Right hindlimb (tissue), 1 donor: ENCODE results near the gene DNAH17.

Experiments used
- DNase-seq: peaks from one replicate; pipeline ENCODE4 v3.0.0-alpha.2; 2018

The DNAH17 gene

DNA sequence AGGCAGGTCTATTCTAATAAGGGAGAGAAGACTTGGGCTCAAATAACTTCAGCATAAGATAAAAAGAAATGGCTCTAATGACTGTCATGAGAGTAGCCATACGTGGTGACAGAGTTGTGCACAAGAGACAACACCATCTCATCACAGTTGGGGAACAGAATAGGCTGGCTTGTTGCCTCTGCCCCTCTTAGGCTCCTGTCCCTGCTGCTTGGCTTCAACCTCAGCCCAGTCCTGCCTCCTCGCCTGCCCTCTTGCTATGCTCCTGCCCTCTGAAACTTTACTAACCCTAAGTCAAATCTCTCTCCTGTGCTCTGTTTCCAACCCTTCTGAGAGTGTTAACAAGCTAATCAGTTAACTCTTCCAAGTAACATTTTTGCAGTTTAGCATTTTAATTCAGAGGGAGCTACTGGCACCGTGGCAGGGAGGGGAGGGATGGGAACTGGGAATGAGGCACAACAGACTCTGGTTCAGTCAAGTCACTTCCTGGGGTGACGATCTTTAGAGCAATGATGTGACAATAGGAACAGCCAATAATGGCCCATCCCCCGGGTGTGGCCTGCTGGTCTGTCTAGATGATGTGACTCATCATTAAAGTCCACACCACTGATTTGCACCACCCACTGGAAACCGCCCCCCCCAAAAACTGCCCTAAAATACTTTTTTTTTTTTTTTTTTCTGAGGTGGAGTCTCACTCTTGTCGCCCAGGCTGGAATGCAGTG is 35.5 kb downstream of the DNAH17 start:
- no peak for DNase-seq

DNA sequence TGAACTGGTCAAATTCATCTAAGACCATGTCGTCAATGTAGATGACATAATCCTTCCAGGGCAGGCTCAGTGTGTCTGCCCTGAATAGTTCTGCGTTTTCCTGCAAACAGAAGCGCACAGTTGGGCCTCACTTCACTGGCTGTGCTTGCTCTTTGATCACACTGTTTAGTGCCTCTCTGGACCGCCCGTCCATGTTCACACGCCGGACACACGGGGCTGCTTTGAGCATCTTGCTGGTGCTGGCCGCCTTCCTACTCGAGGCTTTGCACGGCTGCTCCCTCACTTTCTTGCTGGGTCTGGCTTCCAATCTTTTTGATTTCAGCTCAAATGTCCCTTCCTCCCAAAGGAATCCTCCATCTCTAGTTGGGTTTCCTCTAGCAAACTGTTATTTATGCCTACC is 37.4 kb downstream of the DNAH17 start:
- DNase-seq: no peak

DNA sequence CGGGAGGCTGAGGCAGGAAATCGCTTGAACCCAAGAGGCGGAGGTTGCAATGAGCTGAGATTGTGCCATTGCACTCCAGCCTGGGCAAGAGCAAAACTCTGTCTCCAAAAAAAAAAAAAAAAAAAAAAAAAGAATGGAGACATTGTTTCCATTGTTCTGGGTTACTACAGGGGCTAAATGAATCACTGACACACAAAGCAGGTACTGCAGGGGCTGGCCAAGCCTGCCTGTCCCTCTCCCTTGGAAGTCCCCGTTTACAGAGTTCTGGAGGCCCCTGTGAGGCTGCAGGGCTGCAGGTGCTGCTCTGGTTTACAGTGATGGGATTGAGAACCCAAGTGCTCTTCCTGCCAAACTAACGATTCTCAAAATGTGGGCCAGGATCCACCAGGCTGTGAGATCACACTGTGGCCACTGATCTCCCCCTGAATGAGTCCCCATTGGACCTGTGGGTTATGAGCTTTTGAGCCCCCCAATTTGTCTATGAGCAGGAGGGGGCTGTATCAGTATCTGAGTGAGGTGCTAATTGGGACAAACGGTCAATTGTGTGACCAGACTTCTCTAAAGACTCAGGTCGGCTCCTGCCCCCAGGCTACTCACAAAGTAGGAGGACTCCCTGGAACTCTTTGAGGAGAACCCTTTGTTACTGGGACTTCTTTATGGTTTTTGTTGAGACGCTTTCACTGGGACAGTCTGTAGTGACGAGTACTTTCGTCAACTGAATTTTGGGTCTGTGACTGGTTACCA is 39.0 kb downstream of the DNAH17 start:
- no peak for DNase-seq

DNA sequence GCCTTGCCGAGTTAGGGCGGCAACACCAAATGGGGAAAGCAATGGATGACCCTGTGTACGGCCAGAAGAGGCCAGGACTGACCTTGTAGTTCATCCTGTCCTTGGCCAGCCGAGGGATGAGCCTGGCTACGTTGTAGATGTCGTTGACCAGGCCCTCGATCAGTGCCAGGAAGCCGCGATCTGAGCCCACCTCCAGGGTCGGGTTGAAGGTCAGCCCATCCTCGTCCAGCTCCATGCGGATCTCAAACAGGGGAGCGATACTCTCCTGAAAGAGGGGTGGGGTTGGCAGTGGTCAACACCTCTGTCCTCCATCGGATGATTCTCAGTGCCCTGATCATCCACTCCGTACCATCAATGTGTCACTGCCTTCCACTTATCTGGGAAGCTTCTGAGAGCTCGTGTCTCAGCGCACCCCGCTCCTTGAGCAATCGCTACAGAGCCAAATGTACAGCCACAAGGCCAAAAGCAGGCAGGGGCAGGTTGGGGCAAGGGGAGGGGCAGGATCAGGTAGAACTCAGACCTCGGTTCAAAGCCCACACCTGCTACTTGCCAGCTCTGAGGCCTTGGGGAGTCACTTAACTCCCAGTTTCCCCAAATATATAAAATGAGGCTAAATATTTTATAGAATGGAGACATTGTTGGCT is 39.9 kb downstream of the DNAH17 start:
- peak; percentile 13 for DNase-seq

DNA sequence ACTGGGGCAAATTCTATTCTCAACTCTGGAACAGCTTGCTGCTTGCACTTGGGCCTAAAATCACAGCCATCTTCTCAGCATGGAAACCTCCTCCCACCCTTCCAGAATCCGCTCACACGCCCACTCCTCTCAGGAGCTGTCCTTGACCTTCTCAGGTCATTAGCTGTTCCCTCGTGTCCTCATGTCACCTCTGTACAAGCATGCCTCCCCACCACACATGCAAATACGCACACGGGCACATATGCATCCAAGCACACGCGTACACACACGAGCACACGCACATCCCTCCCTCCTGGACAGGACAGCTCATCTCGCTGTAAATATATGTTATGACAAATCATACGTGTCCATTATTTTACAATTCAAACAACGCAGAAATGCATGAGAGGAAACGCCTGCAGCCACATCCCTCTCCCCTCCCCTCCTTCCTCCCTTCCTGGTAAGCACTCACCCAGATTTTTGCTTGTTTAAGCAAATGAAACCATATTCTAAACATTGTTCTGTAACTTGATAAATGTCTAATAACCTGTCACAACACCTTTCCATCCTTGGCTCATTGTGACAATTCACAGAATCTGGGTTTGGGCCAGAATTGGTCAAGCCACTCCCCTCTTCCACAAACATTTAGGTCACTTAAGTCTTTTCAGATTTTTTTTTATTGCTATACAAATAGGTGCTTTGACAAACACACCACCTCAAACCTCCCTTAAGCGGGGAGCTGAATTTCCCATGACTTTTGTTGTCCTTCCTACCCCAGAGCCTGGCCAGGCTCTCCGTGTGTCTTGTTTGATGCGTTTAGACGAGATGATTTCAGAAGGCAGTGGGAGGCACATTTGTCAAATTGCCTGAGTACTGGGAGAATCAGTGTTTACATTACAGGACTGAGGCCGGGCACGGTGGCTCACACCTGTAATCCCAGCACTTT is 41.7 kb downstream of the DNAH17 start:
- no peak for DNase-seq

DNA sequence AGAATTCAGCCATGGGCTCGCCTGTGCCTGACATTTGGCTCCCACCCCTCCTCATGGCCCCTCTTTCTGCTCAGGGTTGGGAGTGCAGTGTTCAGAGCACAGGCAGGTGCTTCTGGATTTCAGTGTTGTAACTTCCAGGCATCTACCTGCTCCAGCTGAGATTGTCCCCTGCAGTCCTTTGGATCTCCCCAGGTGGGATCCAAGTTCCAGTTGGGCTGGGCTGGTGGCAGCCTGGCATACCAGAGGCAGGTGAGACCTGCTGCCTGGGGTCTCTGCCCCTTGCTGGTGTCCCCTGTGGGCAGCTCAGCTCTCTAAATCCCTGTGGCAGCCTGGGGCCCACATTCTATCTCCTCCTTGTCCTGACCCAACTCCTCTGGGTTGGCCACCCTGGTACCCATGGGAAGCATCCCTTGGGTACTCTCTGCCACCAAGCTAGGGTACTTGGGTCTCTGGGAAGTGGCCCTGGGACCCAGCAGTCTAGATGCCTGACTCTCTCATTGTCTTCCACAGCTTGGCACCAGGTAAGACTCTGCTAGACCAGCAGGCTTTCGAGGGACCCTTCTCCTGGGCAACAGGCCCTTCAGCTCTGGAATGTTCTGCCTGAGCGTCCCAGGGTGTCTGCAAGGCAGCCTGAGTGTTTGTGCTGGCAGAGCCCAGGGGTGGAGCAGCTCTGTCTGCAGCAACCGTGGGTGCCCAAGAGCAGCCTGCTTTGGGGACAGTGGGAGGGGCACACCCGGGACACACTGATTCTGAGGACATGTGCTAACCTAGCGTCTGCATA is 42.5 kb downstream of the DNAH17 start:
- no peak for DNase-seq

DNA sequence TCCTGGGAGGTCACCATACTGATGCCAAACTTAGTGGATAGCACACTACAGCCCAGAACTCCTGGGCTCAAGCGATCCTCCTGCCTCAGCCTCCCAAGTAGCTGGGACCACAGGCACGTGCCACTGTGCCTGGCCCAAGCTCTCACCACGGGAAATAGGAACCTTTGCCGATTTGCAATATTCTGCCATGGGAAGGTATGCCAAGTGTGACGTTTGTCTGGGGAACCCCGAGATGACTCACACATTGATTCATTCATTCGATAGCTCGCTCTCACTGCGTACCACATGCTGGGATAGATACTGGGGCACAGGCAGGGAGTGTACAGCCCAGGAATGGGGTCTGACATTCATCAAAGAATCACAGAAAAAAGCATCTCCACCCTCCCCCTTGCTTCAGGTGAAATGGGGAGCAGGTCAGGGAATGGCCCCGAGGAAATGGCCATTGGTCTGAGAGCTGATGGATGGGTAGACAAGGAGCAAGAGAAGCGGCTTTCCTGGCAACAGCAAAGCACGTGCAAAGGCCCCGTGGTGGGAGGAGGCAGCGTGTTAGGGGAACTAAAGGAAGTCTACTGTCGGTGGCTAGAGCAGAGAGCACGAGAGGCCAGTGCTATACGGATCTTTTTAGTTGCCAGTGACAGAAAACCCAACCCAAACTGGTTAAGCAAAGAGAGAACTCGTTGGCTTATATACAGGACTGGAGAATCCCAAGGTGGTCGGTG is 44.1 kb downstream of the DNAH17 start:
- DNase-seq: no peak

DNA sequence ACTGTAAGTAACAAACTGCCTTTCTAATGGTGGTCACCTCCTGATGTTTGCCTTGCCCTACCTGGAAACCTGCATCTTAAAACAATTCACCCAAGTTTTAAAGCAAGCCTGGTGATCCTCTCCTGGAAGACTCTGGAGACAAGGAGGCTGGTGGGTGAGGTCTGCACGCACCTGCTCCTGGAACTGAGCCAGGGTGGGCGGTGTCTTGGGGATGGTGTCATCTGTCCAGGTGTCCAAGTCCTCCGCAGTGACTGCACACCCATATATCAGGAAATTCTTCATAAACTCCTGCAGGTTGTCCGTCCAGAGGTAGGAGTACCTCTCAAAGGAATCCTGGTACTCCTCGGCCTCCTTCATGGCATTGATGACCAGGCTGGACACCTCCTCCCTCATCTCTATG is 44.9 kb downstream of the DNAH17 start:
- no peak for DNase-seq

DNA sequence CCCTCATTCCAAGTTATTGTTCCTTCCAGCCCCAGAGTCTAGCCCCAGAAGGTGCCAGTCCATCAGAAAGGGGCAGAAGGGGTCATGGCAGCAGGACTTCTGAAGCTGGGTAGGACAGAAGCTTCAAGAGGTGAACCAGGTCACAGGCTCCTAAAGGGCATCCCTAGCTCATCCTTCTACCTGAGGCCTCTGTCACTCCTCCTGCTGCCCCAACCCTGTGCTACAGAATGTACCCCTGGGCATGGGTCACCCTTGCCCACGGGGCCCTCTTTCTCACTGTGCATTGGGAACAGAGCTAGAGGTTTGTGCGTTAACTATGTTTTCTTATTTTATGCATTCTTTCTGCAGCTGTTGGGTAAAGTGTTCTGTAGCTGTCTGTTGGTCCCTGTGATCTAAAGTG is 46.5 kb downstream of the DNAH17 start:
- DNase-seq: no peak

DNA sequence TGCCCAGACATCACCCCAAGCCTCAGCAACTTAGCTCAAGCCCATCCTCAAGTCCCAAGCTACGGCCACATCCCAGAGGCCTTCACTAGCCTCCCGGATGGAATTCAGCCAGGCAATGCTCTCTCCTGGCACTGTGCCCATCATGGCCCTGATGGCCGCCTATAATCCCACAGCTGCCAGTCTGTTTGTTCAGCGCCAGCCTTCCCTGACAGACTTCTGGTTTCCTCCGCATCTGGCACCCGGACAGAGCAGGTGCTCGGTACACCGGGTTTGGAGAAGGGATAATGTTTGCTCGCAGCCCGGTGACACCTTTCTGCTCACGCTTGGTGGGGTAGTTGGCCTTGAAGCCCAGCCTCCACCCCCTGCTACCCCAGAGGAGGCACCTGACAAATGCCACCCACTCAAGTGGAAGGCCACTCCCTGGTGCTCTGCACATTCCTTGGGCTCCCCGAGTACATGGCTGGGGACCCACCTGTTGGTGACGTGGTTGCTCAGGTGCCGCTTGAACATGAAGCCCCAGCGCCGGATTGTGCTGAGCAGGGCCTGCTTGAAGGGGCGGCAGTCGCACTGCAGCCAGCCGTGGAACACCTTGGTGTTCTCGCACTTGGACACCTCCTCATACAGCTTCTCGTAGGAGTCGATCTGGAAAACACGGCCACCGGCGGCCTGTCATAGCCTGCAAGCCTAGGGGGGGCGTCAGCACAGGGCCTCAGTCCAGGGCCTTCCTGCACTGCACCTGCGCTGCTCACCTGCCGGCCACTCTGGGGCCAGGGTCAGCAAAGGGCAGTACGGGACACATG is 47.1 kb downstream of the DNAH17 start:
- DNase-seq: peak; percentile 61

DNA sequence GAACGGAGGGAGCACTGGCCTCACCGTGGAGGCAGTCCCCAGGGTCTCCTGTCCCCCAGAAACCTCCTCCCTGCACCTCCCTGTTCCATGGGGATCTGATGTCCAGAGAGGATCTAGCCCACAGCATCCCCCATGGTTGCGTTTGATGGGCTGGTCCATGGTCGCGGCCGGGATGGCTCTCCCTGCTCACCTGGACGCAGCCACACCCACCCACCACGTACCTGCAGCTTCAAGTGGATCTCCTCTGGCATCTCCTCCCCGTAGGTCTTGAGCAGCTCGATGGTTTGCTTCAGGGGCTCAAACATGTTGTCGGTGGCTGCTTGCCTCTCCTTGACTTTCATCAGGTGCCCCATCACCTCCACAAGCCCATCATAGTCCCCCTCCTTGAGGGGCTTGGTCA is 47.9 kb downstream of the DNAH17 start:
- DNase-seq: no peak

DNA sequence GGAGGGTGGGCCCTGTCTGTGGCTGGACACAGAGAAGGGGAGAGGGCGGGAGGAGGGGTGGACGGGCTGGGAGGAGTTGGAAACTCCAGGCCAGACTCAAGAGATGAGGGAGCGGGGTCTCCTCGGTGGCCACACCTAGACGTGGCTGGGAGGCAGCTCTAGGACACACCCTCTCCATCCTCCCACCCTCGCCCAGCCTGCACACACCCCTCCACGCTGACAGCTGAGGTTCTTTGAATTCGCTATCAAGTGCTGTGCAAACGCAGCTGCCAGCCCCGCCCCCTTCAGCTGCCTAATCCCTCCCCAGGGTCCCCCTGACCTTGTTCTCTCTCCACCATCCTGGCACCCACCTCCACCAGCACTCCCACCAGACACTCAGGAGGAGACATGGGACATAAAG is 48.7 kb downstream of the DNAH17 start:
- peak; percentile 53 for DNase-seq

DNA sequence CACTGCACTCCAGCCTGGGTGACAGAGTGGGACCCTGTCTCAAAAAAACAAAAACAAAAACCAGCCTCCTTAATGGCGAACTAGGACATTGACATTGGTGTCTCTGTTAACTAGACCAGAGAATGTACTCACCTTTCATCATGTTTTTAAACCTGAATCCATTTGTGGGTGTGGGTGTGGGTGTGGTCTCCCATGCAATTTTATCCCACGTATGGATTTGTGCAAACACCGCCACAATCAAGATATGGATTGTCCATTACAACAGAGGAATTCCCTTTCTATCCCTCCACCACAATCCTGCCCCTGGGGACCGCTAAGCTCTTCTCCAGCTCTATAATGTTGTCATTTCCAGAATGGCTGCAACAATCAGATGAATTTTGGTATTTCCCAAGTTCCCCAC is 49.9 kb downstream of the DNAH17 start:
- no peak for DNase-seq

DNA sequence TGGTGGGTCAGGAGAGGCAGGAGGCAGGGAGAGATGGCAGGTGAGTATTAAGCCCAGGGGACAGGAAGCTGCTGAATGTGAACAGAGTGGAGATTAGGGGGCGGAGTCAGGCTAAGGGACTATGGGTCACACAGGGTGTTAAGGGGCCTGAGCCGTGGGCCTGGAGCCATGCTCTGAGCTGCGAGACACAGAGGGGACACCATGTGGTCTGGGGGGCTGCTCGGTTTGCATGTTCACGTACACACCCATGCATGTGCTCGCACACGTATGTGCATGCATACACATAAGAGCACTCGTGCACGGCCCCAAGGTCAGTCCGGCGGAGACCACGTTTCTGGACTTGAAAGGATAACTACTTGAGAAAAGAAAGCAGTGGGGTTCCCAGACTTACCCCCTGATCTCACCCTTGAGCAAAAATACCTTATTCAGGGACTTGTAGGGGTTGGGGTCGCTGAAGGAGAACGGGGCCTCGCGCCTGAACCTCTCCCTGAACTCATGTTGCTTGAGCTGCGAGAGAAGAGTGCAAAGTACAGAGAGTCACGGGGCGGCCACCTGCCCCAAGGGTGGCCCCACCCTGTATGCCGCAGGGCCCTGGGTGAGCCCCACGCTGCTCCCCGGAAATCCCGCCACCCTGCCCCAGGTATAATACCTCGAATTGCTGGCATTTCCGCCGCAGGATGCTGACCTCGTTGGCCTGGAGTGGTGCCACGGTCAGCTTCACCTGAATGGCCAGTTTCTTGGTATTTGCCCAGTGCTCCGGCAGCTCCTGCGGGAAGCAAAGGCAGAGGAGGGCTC is 50.8 kb downstream of the DNAH17 start:
- DNase-seq: no peak

DNA sequence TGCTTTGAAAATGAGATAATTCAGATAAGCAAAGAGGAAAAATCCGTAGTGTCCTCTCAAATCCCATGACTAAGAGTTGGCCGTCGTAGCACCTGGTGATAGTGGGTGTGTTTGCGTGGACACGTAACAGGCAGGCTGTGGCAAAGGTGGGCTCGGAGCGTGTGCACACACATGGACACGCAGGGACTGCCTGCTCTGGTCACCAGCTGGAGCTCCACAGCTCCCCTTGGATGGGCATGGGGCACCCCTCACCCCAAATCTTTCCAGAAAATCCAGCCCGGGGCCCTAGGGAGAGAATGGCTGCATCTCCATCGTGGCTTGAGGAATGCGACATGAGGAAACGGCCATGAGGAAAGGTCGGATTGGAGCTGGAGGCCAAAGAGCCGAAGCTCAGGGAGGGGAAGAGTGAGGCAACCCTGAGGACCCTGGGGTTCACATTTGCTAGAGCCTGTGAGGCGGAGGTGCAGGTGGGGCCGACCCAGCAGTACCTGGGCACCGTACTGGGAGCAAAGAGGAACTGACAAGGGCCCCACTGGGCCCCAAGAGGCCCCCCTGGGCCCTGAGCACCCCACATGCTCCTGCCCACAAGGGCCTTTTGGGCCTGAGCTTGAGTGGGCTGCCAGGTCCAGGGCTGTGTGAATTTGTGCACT is 51.6 kb downstream of the DNAH17 start:
- DNase-seq: peak; percentile 5

DNA sequence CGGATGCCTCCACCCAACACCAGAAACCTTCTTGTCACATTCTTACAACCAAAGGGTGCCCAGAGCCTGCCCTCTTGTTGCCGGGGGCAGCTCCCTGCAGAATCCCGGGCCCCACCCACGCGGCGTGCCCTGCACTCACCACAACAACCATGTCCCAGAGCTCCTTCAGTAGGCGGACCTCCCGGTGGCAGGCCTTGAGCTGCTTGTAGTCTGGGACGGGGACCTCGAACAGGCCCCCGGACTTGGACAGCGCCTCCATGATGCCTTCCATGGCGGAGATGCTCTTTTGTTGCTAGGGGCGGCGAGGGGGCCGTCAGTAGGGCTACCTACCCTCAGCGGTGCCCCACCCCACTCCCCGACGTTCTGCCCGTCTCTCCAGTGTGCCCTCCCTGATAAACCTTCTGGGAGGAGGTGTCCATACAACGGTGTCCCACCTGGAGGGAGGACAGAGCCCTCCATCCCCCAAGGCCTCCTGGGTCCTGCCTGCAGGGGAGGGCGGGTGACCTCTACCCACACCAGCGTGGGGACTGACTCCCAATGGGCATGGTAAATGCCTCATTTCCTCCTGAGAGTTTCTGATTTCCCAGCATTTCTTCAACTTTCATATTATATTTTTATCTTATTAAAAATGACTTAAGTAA is 52.2 kb downstream of the DNAH17 start:
- no peak for DNase-seq

DNA sequence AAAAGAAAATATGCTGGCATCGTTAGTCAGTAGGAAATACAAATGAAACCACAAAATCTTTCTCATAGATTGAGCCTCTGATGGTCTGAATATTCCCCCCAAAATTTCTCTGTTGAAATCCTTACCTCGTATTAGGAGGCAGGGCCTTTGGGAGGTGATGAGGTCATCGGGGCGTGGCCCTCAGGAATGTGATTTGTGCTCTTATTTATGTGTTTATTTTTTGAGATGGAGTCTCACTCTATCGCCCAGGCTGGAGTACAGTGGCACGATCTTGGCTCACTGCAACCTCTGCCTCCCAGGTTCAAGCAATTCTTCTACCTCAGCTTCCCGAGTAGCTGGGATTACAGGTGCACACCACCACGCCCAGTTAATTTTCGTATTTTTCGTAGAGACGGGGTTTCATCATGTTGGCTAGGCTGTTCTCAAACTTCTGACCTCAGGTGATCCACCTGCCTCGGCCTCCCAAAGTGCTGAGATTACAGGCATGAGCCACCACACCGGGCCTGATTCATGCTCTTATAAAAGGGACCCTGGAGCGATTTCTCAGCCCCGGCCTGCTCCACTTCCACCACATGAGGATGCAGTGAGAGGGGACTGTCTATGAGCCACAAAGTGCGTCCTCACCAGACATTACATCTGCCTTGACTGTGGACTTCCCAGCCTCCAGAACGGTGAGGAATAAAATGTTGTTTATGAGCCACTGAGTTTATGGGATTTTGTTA is 53.1 kb downstream of the DNAH17 start:
- DNase-seq: no peak
